GDM1 (cell line): ENCODE data around the gene PTPRO.
"Not testable (repeated sequence)": the region's sequence is repeated elsewhere in the genome, so short reads cannot be mapped to it uniquely, and the experiment has no call there.

Source experiments
- DNase-seq: peaks from one replicate; lab custom pipeline; 2025; lab: John Stamatoyannopoulos, UW

The PTPRO gene

GRCh38 chr12:15603474-15604085 lies 281.3 kb downstream of the PTPRO start:
- DNase-seq, result no peak

- DNase-seq, result no peak
Measured at GRCh38 chr12:15605881-15606590, 283.7 kb downstream of the PTPRO start.

- no peak for DNase-seq
Measured at GRCh38 chr12:15608406-15608805, 286.1 kb downstream of the PTPRO start.

- no peak for DNase-seq
Measured at GRCh38 chr12:15608941-15609340, 286.6 kb downstream of the PTPRO start.

- DNase-seq, result no peak
Measured at GRCh38 chr12:15613981-15614380, 291.7 kb downstream of the PTPRO start.

GRCh38 chr12:15616495-15616894 lies 294.2 kb downstream of the PTPRO start:
- DNase-seq, result not testable (repeated sequence)

- no peak for DNase-seq
Measured at GRCh38 chr12:15620741-15621539, 298.6 kb downstream of the PTPRO start.

GRCh38 chr12:15625075-15625474 lies 302.8 kb downstream of the PTPRO start:
- DNase-seq, result no peak

GRCh38 chr12:15627995-15628945 lies 306.0 kb downstream of the PTPRO start:
- no peak for DNase-seq

- DNase-seq, result no peak
Measured at GRCh38 chr12:15629108-15629507, 306.8 kb downstream of the PTPRO start.

- no peak for DNase-seq
Measured at GRCh38 chr12:15629761-15630160, 307.5 kb downstream of the PTPRO start.

- no peak for DNase-seq
Measured at GRCh38 chr12:15631007-15631715, 308.9 kb downstream of the PTPRO start.

GRCh38 chr12:15632708-15633107 lies 310.4 kb downstream of the PTPRO start:
- no peak for DNase-seq

GRCh38 chr12:15633201-15633600 lies 310.9 kb downstream of the PTPRO start:
- DNase-seq, result no peak

GRCh38 chr12:15634010-15634683 lies 311.8 kb downstream of the PTPRO start:
- no peak for DNase-seq

- no peak for DNase-seq
Measured at GRCh38 chr12:15636060-15636890, 314.0 kb downstream of the PTPRO start.

GRCh38 chr12:15638231-15638630 lies 315.9 kb downstream of the PTPRO start:
- no peak for DNase-seq

GRCh38 chr12:15644700-15645099 lies 322.4 kb downstream of the PTPRO start:
- DNase-seq, result no peak

GRCh38 chr12:15646581-15646980 lies 324.3 kb downstream of the PTPRO start:
- DNase-seq, result no peak
